K562 (cell line): ENCODE results near the gene RFESD. TPM values are rescaled to one million over a fixed set of nuclear protein-coding genes. Genes with fewer than 3 reads are reported as not detected.
A peak's percentile ranks its signal among the peaks of the same experiment; 100 is the strongest.

ENCODE experiments used
- ATAC-seq: fragments of 200-7000 bp; cut with Tn5 transposase; 3 replicates; pipeline ENCODE4 v1.9.1; 2020; ENCODE audit warnings: moderate library complexity
- BruUV-seq: library from RNA; stranded (reverse); fragments of 400-500 nt; replicated peaks from 2 replicates; lab custom pipeline; 2021; lab: Mats Ljungman, UMichigan
- CTCF ChIA-PET: fragments of 300-600 bp; formaldehyde crosslinking; extraction: SDS; loops from one replicate; lab custom pipeline; 2021; ENCODE audit warnings: low intra/inter-chr PET ratio; lab: Yijun Ruan, JAX
- POLR2A ChIA-PET: fragments of 300-600, 350-650 bp; sonication (Branson Sonifier 250); formaldehyde crosslinking; extraction: SDS; loops from one replicate; lab custom pipeline; 2021; ENCODE audit warnings: antibody characterized with exemption, inconsistent platforms; lab: Yijun Ruan, JAX
- DNase-seq, 4 experiments: peaks; one replicate each; pipeline versions ENCODE4 v3.0.0 to v3.0.0-alpha.2; 2011 to 2018; ENCODE audit warnings: low spot score in 3 of 4, mixed read lengths in 3 of 4; ENCODE audit errors: extremely low read depth in 1 of 4
- FAIRE-seq: peaks from 2 replicates; lab custom pipeline; 2011; peaks lifted over from hg19 to GRCh38; lab: Jason Lieb, UNC
- H2AFZ ChIP-seq: 2 replicates; pipeline ENCODE4 v1.6.0; 2011; ENCODE audit warnings: low read depth, low read length, control low read depth, inconsistent platforms
- H3K27ac ChIP-seq: fragments of 200-600 bp; 3 replicates; pipeline ENCODE4 v1.8.0; 2011; ENCODE audit warnings: low read depth, mild to moderate bottlenecking, control low read depth, inconsistent platforms, low read length, moderate library complexity, mixed read lengths; ENCODE audit errors: extremely low read depth
- H3K27me3 ChIP-seq, 2 experiments: fragments of 300-600 bp in 1 of 2; 2 replicates in 1 of 2; 3 replicates in 1 of 2; pipeline versions ENCODE4 v1.6.0 to v1.8.0; 2011; ENCODE audit warnings: inconsistent platforms in 2 of 2, low read length in 2 of 2, mild to moderate bottlenecking in 1 of 2, mixed read lengths in 1 of 2, moderate library complexity in 1 of 2; ENCODE audit not compliant: control insufficient read depth in 2 of 2, insufficient read depth in 2 of 2
- H3K36me3 ChIP-seq: fragments of 300-600 bp; 3 replicates; pipeline ENCODE4 v1.8.0; 2011; ENCODE audit warnings: mild to moderate bottlenecking, low read length, inconsistent platforms; ENCODE audit not compliant: control insufficient read depth, insufficient read depth
- H3K4me1 ChIP-seq, 2 experiments: fragments of 200-600 bp in 1 of 2; replicated peaks in 1 of 2; 2 replicates in 1 of 2; 3 replicates in 1 of 2; pipeline versions ENCODE4 v1.5.1 to v1.8.0; 2011; ENCODE audit warnings: inconsistent platforms in 2 of 2, low read length in 2 of 2, mild to moderate bottlenecking in 1 of 2, mixed read lengths in 1 of 2, moderate library complexity in 1 of 2; ENCODE audit not compliant: control insufficient read depth in 2 of 2, insufficient read depth in 2 of 2
- H3K4me2 ChIP-seq: 2 replicates; pipeline ENCODE4 v1.6.1; 2011; ENCODE audit warnings: low read length, control low read depth, inconsistent platforms, mixed read lengths; ENCODE audit not compliant: insufficient read depth
- H3K4me3 ChIP-seq: fragments of 200-600 bp; sonication (generic), shearing (Covaris generic); 2 replicates; pipeline ENCODE4 v1.5.1; 2016; ENCODE audit warnings: control low read depth, inconsistent platforms
- H3K79me2 ChIP-seq: fragments of 200-600 bp; 3 replicates; pipeline ENCODE4 v1.8.0; 2011; ENCODE audit warnings: low read length, inconsistent platforms; ENCODE audit not compliant: control insufficient read depth, insufficient read depth
- H3K9ac ChIP-seq, 2 experiments: 2 replicates each; pipeline versions ENCODE4 v1.6.0 to v1.6.1; 2011; ENCODE audit warnings: low read depth in 2 of 2, low read length in 2 of 2, control low read depth in 1 of 2, inconsistent platforms in 1 of 2, mild to moderate bottlenecking in 1 of 2, mixed read lengths in 1 of 2; ENCODE audit not compliant: insufficient read depth in 1 of 2
- H3K9me1 ChIP-seq: one replicate; pipeline ENCODE4 v1.6.0; 2011; ENCODE audit warnings: inconsistent platforms, mild to moderate bottlenecking, low read length, moderate library complexity; ENCODE audit not compliant: control insufficient read depth, insufficient read depth
- H3K9me3 ChIP-seq: replicated peaks from 2 replicates; pipeline ENCODE4 v1.5.1; 2011; ENCODE audit warnings: low read depth, low read length, inconsistent platforms; ENCODE audit not compliant: control insufficient read depth, insufficient read depth
- H4K20me1 ChIP-seq: replicated peaks from 2 replicates; pipeline ENCODE4 v1.6.1; 2011; ENCODE audit warnings: low read length, inconsistent platforms, mixed read lengths; ENCODE audit not compliant: control insufficient read depth, insufficient read depth
- ARHGAP35 ChIP-seq: fragments of 450-650 bp; IDR thresholded peaks from 2 replicates; pipeline ENCODE4 v1.6.1; 2018; ENCODE audit not compliant: partially characterized antibody
- DMBX1 ChIP-seq: fragments of 250-450 bp; sonication (Bioruptor Pico); IDR thresholded peaks from 2 replicates; pipeline ENCODE4 v1.8.0; 2022; ENCODE audit warnings: inconsistent platforms, mild to moderate bottlenecking, moderate library complexity, borderline replicate concordance
- ETV1 ChIP-seq: fragments of 450-650 bp; conservative IDR thresholded peaks from 2 replicates; pipeline ENCODE4 v1.6.1; 2016; ENCODE audit warnings: missing genetic modification characterization, control low read depth, low read depth, missing compliant biosample characterization
- FOSL1 ChIP-seq: fragments of 200-800 bp; sonication (Bioruptor generic); conservative IDR thresholded peaks from 2 replicates; pipeline ENCODE4 v1.6.1; 2016; ENCODE audit warnings: missing genetic modification characterization, missing compliant biosample characterization
- HDAC6 ChIP-seq: IDR thresholded peaks from 2 replicates; pipeline ENCODE4 v1.6.1; 2012; ENCODE audit warnings: low read depth, mild to moderate bottlenecking, control low read depth, inconsistent platforms, low read length, moderate library complexity
- HOXB6 ChIP-seq: fragments of 250-450 bp; sonication (Bioruptor Pico); IDR thresholded peaks from 2 replicates; pipeline ENCODE4 v1.5.1; 2022; ENCODE audit warnings: mild to moderate bottlenecking, borderline replicate concordance
- MBD2 ChIP-seq: sonication (generic); IDR thresholded peaks from 2 replicates; pipeline ENCODE4 v1.6.1; 2016; ENCODE audit warnings: low read depth, borderline replicate concordance
- NBN ChIP-seq: fragments of 450-650 bp; IDR thresholded peaks from 2 replicates; pipeline ENCODE4 v1.6.1; 2016; ENCODE audit warnings: low read depth, mild to moderate bottlenecking
- NCOA2 ChIP-seq, 2 experiments: fragments of 450-650 bp; IDR thresholded peaks; 2 replicates each; pipeline ENCODE4 v1.6.1; 2018; ENCODE audit warnings: mild to moderate bottlenecking in 2 of 2, moderate library complexity in 1 of 2; ENCODE audit not compliant: partially characterized antibody in 2 of 2
- SIN3B ChIP-seq: fragments of 450-650 bp; IDR thresholded peaks from 2 replicates; pipeline ENCODE4 v1.6.1; 2017; ENCODE audit warnings: low read depth, mild to moderate bottlenecking, moderate library complexity
- SP1 ChIP-seq: sonication (generic); formaldehyde crosslinking; IDR thresholded peaks from 2 replicates; pipeline ENCODE4 v1.8.1; 2022; ENCODE audit warnings: mild to moderate bottlenecking, missing genetic modification reagents
- SPI1 ChIP-seq: IDR thresholded peaks from 2 replicates; pipeline ENCODE4 v1.6.1; 2011; ENCODE audit warnings: low read depth, low read length, control low read depth, borderline replicate concordance
- TCF7L2 ChIP-seq: fragments of 150-350 bp; IDR thresholded peaks from 2 replicates; pipeline ENCODE4 v1.6.1; 2016; ENCODE audit warnings: low read depth, mild to moderate bottlenecking, low read length, moderate library complexity
- ZBTB8A ChIP-seq: fragments of 450-650 bp; IDR thresholded peaks from 2 replicates; pipeline ENCODE4 v1.6.1; 2018; ENCODE audit warnings: mild to moderate bottlenecking, moderate library complexity; ENCODE audit not compliant: partially characterized antibody
- WGBS: fragments of 100-300 bp; shearing (Covaris generic); methylation state at CpG from one replicate; pipeline ENCODE4 v1.1.6; 2016; ENCODE audit warnings: low coverage, mixed read lengths; ENCODE audit not compliant: insufficient coverage; ENCODE audit errors: missing lambda C conversion rate; 5-methylcytosine and 5-hydroxymethylcytosine counted together
- in situ Hi-C: fragments of 300-500 bp; cut with MboI; formaldehyde crosslinking; loops from 4 replicates; pipeline ENCODE4 v1.15.0; 2018; ENCODE audit warnings: inconsistent platforms, mixed read lengths
- intact Hi-C: fragments of 100-400 bp; cut with micrococcal nuclease; formaldehyde crosslinking; loops from 2 replicates; pipeline ENCODE4 v1.14.2; 2022
- polyA plus RNA-seq, 8 experiments: library from polyadenylated mRNA; depleted of rRNA in 4 of 8; stranded (reverse) in 5 of 8; unstranded in 3 of 8; fragments of >200 nt; fragmentation: Nextera tagmentation in 2 of 8; fragmentation: Illumina TruSeq in 1 of 8; extraction: Ambion mirVana in 2 of 8; extraction: Trizol in 1 of 8; gene quantifications; 2 replicates each; pipeline versions ENCODE4 v1.2.1 to v1.2.3, GENCODE V29; 2011 to 2014; ENCODE audit warnings: inconsistent platforms in 1 of 8, missing spikeins in 1 of 8
- total RNA-seq, 7 experiments: library from RNA; depleted of rRNA in 6 of 7; stranded (reverse); fragments of >200 nt in 6 of 7; fragmentation: Illumina TruSeq in 2 of 7; extraction: Trizol in 2 of 7; gene quantifications; 2 replicates each; pipeline versions ENCODE4 v1.2.1 to v1.2.3, GENCODE V29; 2011 to 2021; ENCODE audit warnings: low replicate concordance in 1 of 7

Gene RFESD
- total and polyA plus RNA-seq, 9 of the 15 experiments (the other 6 are each of a cell fraction or from before 2014, with no cell fraction given) = 62.3 to 600 (median 140) TPM

GRCh38 chr5:95617057-95617456, 29.5 kb upstream of the RFESD start:
- FAIRE-seq (no peak), ATAC-seq (no peak), DNase-seq (no peak)
- no peaks in the 10 kb centered on the region for H3K27me3 ChIP-seq
- no peaks in the 10 kb centered on the region for H3K9me1 ChIP-seq
- BruUV-seq = no TSS peak
- H4K20me1 ChIP-seq = no peaks in the 10 kb centered on the region
- no peak for TF ChIP-seq ZBTB8A
- peak; percentile 32; the same call in 1 of the 2 replicates for TF ChIP-seq SPI1
- no peak for TF ChIP-seq DMBX1
- no peak for TF ChIP-seq ETV1
- no peak for TF ChIP-seq NCOA2 (IDR thresholded peaks at IDR 0.05; ENCODE audit: partially characterized antibody in 2 of 2)
- no peak for TF ChIP-seq ARHGAP35
- H3K4me3 ChIP-seq = no peak overlapping the region
- CTCF ChIA-PET = no interaction called here
- peaks cover 2% of the 10 kb centered on the region for H3K9me3 ChIP-seq
- no peak overlapping the region for H3K9ac ChIP-seq
- in situ Hi-C loops = no loop called here
- H3K79me2 ChIP-seq = no peaks in the 10 kb centered on the region
- intact Hi-C loops = no loop called here
- H3K27ac ChIP-seq = no peak overlapping the region
- 0 out of 2 replicates have a peak overlapping the region, but pooled peaks have one; percentile 17 for H2AFZ ChIP-seq
- H3K4me2 ChIP-seq = no peak overlapping the region
- H3K4me1 ChIP-seq = no peaks in the 10 kb centered on the region; a peak in 1 of 5 replicates
- POLR2A ChIA-PET = no interaction called here
- 71% methylated on average over 5 of the region's 5 CpGs for WGBS
- no peaks in the 10 kb centered on the region for H3K36me3 ChIP-seq

DNA sequence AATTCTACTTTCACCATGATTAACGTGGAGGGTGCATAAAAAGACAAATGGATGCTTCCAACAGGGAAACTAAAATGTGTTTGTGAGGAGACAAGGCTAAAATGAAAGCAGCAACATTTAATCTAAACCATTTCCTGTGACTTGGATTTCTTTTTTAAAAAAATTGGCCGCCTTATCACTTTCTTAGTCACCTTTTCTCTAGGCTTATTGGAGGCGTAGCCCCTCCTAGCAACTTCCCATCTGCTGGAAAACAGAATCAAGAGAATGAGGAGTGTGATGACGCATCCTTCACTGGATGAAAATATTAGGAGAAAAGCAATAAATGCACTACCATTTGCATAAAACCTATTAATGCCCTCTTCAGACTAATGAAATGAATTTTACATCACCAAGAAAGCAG, 27.5 kb upstream of the RFESD start:
- ChIA-PET POLR2A (no interaction called here), CTCF (no interaction called here)
- no peaks in the 10 kb centered on the region for H4K20me1 ChIP-seq
- H3K4me1 ChIP-seq = no peaks in the 10 kb centered on the region; a peak in 1 of 5 replicates
- H3K9me3 ChIP-seq = no peaks in the 10 kb centered on the region
- H2AFZ ChIP-seq = peak overlapping the region; percentile 2; the same call in 1 of the 2 replicates
- no peaks in the 10 kb centered on the region for H3K27me3 ChIP-seq
- no peak overlapping the region for H3K4me3 ChIP-seq
- no peaks in the 10 kb centered on the region for H3K9me1 ChIP-seq
- BruUV-seq = no TSS peak
- no peaks in the 10 kb centered on the region for H3K79me2 ChIP-seq
- no peak for TF ChIP-seq SP1 (CRISPR knock-in tag)
- TF ChIP-seq FOSL1 = peak; percentile 16; the same call in 1 of the 2 replicates
- no peak for TF ChIP-seq HDAC6
- TF ChIP-seq MBD2 = no peak
- TF ChIP-seq SIN3B = no peak
- TF ChIP-seq NBN = no peak
- no peak for TF ChIP-seq TCF7L2
- no peak for TF ChIP-seq HOXB6 (CRISPR knock-in tag)
- TF ChIP-seq, all 486 proteins: peak for 1
- no peak overlapping the region for H3K4me2 ChIP-seq
- in situ Hi-C loops (no loop called here), intact Hi-C loops (no loop called here)
- no peak overlapping the region for H3K27ac ChIP-seq
- ATAC-seq = no peak
- no peaks in the 10 kb centered on the region for H3K36me3 ChIP-seq
- no peak for FAIRE-seq
- WGBS = 33% methylated on average over 4 of the region's 4 CpGs
- H3K9ac ChIP-seq = no peak overlapping the region
- DNase-seq = no peak
